HG02885 (cell line): ENCODE data around the gene MINDY2.
"Not testable (repeated sequence)": the region's sequence is repeated elsewhere in the genome, so short reads cannot be mapped to it uniquely, and the experiment has no call there.

Source experiments
- ATAC-seq: cut with Tn5 transposase; IDR thresholded peaks from one replicate; pipeline ENCODE4 v1.9.1; 2021; ENCODE audit warnings: mild to moderate bottlenecking; ENCODE audit not compliant: unreplicated experiment, poor library complexity

MINDY2 gene

GRCh38 chr15:58876306-58877106 is 105.4 kb downstream of the MINDY2 start:
- no peak for ATAC-seq

- no peak for ATAC-seq
Measured at GRCh38 chr15:58877999-58878825, 107.1 kb downstream of the MINDY2 start.

DNA sequence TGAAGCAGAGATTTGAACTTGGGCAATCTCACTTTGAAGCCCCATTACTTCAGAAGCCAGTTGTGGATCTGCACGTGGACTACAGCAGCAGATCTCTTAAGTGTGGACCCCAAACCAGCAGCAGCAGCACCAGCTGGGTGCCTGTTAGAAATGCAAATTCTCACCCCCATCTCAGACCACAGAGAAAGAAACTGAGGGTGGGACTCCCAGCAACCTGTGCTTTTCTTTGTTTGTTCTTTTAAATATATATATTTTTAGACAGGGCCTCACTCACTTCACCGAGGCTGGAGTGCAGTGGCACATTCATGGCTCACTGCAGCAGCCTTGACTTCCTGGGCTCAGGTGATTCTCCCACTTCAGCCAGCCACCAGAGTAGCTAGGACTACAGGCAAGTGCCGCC is 109.2 kb downstream of the MINDY2 start:
- ATAC-seq, result no peak

- ATAC-seq, result no peak
Measured at GRCh38 chr15:58882243-58882642, 111.1 kb downstream of the MINDY2 start.

DNA sequence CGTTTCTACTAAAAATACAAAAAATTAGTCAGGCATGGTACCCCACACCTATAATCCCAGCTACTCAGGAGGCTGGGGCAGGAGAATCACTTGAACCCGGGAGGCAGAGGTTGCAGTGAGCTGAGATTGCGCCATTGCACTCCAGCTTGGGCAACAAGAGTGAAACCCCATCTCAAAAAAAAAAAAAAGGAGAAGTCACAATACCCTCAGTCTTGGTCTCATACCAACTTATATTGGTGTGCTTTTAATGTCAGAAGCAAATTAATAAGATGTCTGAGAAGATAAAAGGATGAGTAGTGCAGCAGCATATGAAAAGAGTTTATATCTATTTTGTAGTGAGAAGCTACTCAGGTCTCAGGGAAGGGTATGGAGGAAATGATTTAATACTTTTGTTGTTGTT is 112.8 kb downstream of the MINDY2 start:
- ATAC-seq, result not testable (repeated sequence)

DNA sequence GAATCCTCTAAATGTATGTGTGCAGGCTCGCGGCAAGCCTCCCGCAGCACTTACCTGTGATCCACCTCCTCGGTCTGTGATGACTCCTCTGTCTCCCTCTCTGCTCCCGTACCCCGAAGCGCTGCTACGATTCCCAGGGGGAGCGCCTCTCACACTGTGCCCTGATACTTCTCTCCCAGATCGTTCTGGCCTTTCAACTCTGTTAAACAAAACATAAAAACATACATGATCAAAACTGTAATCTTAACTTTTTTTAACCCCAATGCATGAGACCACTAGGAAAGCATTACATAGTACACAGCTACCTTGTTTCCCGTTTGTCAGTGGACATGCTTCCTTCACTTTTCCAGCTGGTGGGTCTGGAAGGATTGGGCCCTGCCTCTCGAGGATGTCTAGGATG is 115.8 kb downstream of the MINDY2 start:
- no peak for ATAC-seq

GRCh38 chr15:58889363-58889762 is 118.3 kb downstream of the MINDY2 start:
- ATAC-seq, result no peak

DNA sequence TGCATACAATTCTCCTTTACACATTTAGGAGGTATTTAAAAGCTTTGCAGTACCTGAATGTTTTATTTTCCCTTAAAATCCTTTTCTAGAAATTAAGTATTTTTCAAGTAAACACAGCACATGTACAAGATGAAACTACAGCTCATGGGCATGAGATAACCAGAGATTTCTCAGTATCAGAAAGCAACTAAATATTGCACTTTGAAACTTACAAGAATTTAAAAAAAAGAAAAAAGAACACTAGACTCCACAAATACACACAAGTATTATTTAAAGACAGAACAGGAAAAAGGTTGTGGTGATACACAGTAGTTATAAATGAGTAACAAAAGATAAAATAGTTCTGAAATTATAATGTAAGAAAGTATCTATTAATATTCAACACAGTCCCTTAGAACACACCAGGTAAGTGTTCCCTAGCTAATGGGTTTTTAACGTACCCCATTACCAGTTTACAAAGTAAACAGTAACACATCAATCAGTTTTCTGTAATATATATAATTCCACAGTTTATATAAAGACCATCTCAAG is 127.1 kb downstream of the MINDY2 start:
- no peak for ATAC-seq

DNA sequence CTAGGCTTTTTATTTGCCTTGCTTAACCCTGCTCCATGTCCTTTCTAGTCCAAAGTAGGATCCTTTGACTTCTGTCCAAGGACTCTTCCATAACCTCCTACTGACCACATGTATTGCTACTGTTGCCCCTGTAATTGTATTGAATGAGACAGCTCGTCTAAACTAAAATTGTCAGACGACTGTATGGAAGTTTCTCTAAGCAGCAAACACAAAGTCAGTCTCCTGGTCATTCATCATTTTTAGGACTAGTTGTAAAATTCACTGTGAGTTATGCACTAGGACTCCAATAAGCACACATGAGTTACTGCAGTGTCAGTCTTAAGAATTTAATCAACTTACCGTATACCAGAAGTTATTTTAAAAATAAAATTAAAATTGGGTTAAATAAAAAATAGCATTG is 129.5 kb downstream of the MINDY2 start:
- no peak for ATAC-seq

GRCh38 chr15:58908550-58909309 is 137.6 kb downstream of the MINDY2 start:
- no peak for ATAC-seq

- ATAC-seq, result no peak
Measured at GRCh38 chr15:58909616-58910015, 138.5 kb downstream of the MINDY2 start.

GRCh38 chr15:58910456-58910855 is 139.4 kb downstream of the MINDY2 start:
- ATAC-seq, result no peak
